GM06990 (cell line): ENCODE results near the gene HK3.
"Not testable (repeated sequence)": the region's sequence is repeated elsewhere in the genome, so short reads cannot be mapped to it uniquely, and the experiment has no call there.

Source experiments
- DNase-seq: peaks from one replicate; pipeline ENCODE4 v3.0.0-alpha.2; 2011; ENCODE audit not compliant: insufficient read length; ENCODE audit errors: extremely low read depth
- H3K27me3 ChIP-seq: replicated peaks from 2 replicates; pipeline ENCODE4 v1.6.0; 2011; ENCODE audit warnings: low read length; ENCODE audit not compliant: control insufficient read depth, insufficient read depth
- H3K36me3 ChIP-seq: 2 replicates; pipeline ENCODE4 v1.5.1; 2011; ENCODE audit warnings: low read length; ENCODE audit not compliant: control insufficient read depth, insufficient read depth
- H3K4me3 ChIP-seq: replicated peaks from 2 replicates; pipeline ENCODE4 v1.5.1; 2011; ENCODE audit warnings: low read depth, mild to moderate bottlenecking, control low read depth, low read length
- TF ChIP-seq, protein P1 (sequence below): IDR thresholded peaks from 2 replicates; pipeline ENCODE4 v1.5.1; 2011; ENCODE audit warnings: low read length, control low read depth, mild to moderate bottlenecking, inconsistent platforms; ENCODE audit not compliant: insufficient read depth, poor library complexity, severe bottlenecking

Gene HK3

DNA sequence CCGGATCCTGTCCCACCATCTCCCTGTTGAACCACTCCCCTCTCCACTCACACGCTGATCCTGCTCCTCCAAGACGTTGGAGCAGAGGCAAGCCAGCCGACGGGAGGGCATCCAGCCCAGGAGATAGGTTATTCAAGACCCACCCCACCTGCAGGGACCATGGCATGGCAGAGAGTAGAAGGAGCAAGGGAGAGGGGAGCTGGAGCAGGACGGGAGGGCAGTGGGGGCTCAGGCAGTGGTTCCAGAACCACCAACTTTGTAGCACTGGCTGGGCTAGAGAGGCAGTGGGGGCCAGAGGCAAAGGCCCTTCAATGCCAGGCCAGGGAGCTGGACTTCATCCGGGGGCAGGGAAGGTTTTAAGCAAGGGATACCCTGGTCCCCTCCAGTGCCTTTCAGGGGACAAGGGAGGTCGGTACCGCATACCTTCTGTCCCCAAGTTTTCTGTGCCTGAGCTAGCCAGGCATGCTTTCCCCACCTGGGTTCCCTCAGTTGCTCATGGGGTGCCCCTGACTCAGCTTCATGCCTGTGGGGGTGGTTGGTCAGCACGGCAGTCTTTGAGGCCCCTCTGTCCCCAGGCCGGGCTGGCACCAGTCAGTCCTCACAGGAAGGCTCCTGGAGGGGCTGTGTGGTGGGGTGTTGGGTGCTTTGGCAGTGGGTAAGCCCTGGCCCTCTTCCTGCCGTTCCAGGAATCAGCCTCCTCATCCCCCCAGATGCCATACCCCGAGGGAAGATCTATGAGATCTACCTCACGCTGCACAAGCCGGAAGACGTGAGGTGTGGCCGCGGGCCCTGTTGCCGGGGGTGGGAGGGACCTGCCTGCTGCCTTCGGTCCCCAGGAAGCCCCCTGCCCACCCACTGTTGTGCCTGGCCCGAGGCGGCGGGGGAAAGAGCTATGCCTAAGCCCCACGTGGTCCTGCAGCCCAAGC is 22.4 kb downstream of the HK3 start:
- Histone ChIP-seq H3K36me3 (no peaks in the 10 kb centered on the region), H3K27me3 (peaks cover 1% of the 10 kb centered on the region; the same call in 1 of the 2 replicates), H3K4me3 (no peak overlapping the region)
- no peak for DNase-seq
- TF ChIP-seq, protein P1, sequence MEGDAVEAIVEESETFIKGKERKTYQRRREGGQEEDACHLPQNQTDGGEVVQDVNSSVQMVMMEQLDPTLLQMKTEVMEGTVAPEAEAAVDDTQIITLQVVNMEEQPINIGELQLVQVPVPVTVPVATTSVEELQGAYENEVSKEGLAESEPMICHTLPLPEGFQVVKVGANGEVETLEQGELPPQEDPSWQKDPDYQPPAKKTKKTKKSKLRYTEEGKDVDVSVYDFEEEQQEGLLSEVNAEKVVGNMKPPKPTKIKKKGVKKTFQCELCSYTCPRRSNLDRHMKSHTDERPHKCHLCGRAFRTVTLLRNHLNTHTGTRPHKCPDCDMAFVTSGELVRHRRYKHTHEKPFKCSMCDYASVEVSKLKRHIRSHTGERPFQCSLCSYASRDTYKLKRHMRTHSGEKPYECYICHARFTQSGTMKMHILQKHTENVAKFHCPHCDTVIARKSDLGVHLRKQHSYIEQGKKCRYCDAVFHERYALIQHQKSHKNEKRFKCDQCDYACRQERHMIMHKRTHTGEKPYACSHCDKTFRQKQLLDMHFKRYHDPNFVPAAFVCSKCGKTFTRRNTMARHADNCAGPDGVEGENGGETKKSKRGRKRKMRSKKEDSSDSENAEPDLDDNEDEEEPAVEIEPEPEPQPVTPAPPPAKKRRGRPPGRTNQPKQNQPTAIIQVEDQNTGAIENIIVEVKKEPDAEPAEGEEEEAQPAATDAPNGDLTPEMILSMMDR: no peak

DNA sequence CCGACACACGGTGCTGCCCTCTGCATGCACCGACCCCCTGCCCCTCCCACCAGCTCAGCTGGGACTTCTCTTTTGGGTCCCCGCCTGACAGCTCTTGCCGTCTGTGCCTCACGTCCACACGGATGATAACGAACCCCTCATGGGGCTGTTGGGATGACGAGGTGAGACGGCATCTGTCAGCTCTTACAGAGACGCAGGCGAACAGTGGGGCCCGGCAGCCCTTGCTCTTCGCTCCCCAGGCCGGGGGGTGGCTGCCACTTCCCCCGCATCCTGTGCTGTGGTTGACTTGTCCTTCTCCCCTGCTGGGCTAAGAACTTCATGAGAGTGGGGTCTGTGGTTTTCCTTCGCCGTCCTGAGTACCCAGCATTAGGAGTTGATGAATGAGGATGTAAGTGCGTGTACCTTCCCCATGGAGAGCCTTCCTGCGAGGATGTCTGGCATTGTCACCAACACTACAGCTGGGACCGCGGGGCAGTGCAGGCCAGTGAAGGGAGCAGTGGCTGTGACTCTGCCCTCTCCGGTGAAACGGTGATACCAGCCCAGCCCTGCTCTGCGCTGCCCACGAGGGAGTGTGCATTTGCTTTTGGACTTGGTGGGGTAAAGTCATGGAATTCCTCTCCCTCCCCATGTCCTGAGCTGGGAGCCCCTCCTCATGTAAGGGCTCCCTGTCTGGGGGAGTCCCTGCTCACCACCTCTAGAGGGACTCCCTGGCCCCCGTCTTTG is 23.2 kb downstream of the HK3 start:
- TF ChIP-seq, protein P1: no peak
- no peak for DNase-seq
- H3K27me3 ChIP-seq: peaks cover 1% of the 10 kb centered on the region; the same call in 1 of the 2 replicates

DNA sequence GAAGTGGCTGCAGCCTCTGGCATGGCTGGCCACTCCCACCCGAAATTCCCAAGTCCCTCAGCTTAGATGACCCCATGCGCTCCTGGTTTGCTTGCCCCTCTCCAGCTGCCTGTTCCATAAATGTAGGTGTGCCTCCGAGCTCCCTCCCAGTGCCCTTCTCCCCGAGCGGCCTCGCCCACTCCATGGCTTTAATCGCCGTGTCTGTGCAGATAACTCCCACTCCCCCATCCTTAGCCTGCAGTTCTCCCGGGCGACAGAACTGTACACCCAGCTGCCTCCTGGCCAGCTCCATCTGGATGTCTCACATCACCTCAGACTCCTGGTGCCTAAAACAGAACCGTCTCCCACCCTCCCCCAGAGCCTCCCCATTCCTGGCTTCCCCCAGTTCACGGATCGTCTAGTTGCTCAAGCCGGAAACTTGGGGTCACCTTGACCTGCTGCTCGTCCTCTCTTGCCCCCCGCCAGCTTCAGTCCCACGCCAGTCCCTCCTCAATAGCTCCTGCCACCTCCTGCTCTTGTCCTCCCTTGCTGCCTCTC is 24.1 kb downstream of the HK3 start:
- TF ChIP-seq, protein P1: no peak
- Histone ChIP-seq H3K27me3 (peaks cover 1% of the 10 kb centered on the region; the same call in 1 of the 2 replicates), H3K36me3 (no peaks in the 10 kb centered on the region), H3K4me3 (no peak overlapping the region)
- no peak for DNase-seq

More for the DNA sequence above, 23.2 kb downstream of the HK3 start:
- Histone ChIP-seq H3K36me3 (no peaks in the 10 kb centered on the region), H3K4me3 (no peak overlapping the region)

DNA sequence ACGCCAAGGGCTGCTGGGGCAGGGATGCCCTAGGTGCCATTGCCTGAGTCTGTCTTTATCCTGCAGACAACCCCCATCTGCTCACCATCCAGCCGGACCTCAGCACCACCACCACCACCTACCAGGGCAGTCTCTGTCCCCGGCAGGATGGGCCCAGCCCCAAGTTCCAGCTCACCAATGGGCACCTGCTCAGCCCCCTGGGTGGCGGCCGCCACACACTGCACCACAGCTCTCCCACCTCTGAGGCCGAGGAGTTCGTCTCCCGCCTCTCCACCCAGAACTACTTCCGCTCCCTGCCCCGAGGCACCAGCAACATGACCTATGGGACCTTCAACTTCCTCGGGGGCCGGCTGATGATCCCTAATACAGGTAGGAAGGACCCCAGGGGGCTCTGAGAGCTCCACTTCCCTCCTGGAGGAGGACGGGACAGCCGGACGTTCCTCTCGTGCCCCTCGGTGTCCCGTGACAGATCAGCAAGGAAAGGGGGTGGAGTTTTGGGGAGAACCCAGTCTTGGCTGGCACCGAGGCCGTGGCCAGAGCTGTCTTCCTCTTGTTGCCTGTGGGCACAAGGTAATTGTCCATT is 24.9 kb downstream of the HK3 start:
- TF ChIP-seq, protein P1: no peak
- peaks cover 1% of the 10 kb centered on the region; the same call in 1 of the 2 replicates for H3K27me3 ChIP-seq
- no peak for DNase-seq

DNA sequence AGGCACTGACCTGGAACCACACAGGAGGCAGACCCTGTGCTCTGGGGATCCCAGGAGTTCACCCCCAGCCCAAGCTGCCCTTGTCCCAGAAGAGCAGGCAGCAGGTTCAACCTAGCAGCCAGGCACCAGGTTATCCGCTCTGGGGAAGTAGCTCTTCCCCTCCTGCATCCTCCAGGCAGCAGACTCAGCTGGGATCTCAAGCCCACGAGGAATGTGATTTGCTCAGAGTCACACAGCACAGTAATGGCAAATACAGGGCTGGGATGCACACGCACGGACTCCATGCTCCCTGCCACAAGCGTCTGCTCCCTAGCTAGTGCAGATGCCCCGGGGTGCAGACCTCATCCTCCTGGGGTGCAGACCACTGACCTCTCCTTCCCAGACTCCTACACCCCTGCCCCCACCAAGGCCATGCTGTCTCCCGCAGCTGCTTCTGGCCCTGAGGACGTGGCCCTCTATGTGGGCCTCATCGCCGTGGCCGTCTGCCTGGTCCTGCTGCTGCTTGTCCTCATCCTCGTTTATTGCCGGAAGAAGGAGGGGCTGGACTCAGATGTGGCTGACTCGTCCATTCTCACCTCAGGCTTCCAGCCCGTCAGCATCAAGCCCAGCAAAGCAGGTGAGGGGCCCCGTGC is 25.5 kb downstream of the HK3 start:
- Histone ChIP-seq H3K36me3 (no peaks in the 10 kb centered on the region), H3K27me3 (peaks cover 1% of the 10 kb centered on the region; the same call in 1 of the 2 replicates), H3K4me3 (no peak overlapping the region)
- TF ChIP-seq, protein P1: no peak
- no peak for DNase-seq

More for the DNA sequence above, 24.9 kb downstream of the HK3 start:
- H3K36me3 ChIP-seq: no peaks in the 10 kb centered on the region
- no peak overlapping the region for H3K4me3 ChIP-seq

DNA sequence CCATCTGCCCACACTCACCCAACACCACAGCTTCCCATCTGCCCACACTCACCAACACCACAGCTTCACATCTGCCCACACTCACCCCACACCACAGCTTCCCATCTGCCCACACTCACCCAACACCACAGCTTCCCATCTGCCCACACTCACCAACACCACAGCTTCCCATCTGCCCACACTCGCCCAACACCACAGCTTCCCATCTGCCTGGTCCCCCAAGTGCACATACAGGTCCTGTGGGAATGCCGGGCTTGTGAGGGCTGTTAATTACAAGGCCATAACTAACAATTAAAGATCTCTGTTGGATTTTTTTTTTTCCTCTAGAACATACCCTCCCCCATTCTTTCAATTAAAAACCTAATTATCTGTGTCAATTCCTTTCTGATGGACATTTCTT is 26.1 kb downstream of the HK3 start:
- not testable (repeated sequence) for H3K27me3 ChIP-seq, H3K4me3 ChIP-seq, DNase-seq, H3K36me3 ChIP-seq

DNA sequence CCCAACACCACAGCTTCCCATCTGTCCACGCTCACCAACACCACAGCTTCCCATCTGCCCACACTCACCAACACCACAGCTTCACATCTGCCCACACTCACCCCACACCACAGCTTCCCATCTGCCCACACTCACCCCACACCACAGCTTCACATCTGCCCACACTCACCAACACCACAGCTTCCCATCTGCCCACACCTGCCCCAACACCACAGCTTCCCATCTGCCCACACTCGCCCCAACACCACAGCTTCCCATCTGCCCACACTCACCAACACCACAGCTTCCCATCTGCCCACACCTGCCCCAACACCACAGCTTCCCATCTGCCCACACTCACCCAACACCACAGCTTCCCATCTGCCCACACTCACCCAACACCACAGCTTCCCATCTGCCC is 26.6 kb downstream of the HK3 start:
- not testable (repeated sequence) for H3K4me3 ChIP-seq, DNase-seq, H3K27me3 ChIP-seq

DNA sequence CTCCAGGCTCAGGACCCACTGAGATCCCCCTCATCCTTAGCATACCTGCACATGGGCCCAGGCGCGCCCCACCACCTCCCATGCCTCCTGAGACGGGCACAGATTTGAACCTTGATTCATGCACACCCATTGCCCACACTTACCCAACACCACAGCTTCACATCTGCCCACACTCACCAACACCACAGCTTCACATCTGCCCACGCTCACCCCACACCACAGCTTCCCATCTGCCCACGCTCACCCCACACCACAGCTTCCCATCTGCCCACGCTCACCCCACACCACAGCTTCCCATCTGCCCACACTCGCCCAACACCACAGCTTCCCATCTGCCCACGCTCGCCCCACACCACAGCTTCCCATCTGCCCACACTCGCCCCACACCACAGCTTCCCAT is 28.5 kb downstream of the HK3 start:
- H3K4me3 ChIP-seq, DNase-seq, H3K27me3 ChIP-seq, H3K36me3 ChIP-seq: not testable (repeated sequence)

More for the DNA sequence above, 26.6 kb downstream of the HK3 start:
- not testable (repeated sequence) for H3K36me3 ChIP-seq
